Occipital lobe (tissue), 2 donors: ENCODE measurements around the gene THSD8. TPM values are rescaled to one million over a fixed set of nuclear protein-coding genes. Genes with fewer than 3 reads are reported as not detected.
"Not testable (repeated sequence)": the region's sequence is repeated elsewhere in the genome, so short reads cannot be mapped to it uniquely, and the experiment has no call there.

ENCODE experiments used
- DNase-seq: peaks from one replicate; lab custom pipeline; 2025; lab: John Stamatoyannopoulos, UW
- total RNA-seq: library from RNA; depleted of rRNA; stranded (reverse); fragments of >200 nt; gene quantifications from one replicate; pipeline ENCODE4 v1.2.3, GENCODE V29; 2014

The THSD8 gene
- total RNA-seq, 1 donor from 2014 or later: 0.62 TPM

GRCh38 chr19:12825254-12826131, 23.6 kb downstream of the THSD8 start:
- DNase-seq: no peak

GRCh38 chr19:12828494-12828893, 26.6 kb downstream of the THSD8 start:
- DNase-seq: no peak

- DNase-seq: no peak
Measured at GRCh38 chr19:12833418-12833737, 31.5 kb downstream of the THSD8 start.

- DNase-seq: peak; percentile 31
Measured at GRCh38 chr19:12833738-12834565, 32.1 kb downstream of the THSD8 start.

GRCh38 chr19:12834566-12834943, 32.7 kb downstream of the THSD8 start, which contains the start of gene RTBDN:
RTBDN (minus strand) TSS chr19:12834579; CDS start chr19:12829979, 4,600 bp downstream.
- DNase-seq: peak; percentile 70

GRCh38 chr19:12834976-12835757, 33.3 kb downstream of the THSD8 start:
- DNase-seq: no peak

- DNase-seq: no peak
Measured at GRCh38 chr19:12836529-12836863, 34.6 kb downstream of the THSD8 start.

- DNase-seq: no peak
Measured at GRCh38 chr19:12837225-12837624, 35.4 kb downstream of the THSD8 start.

- peak; percentile 27 for DNase-seq
Measured at GRCh38 chr19:12838182-12838885, 36.5 kb downstream of the THSD8 start, which contains the start of gene MAST1. MAST1 (plus strand) TSS chr19:12838515; CDS start chr19:12838573, 58 bp downstream.

GRCh38 chr19:12838886-12839756, 37.3 kb downstream of the THSD8 start:
- no peak for DNase-seq

- peak; percentile 67 for DNase-seq
Measured at GRCh38 chr19:12840091-12841079, 38.5 kb downstream of the THSD8 start.

- DNase-seq: peak; percentile 42
Measured at GRCh38 chr19:12841094-12841493, 39.2 kb downstream of the THSD8 start.

- no peak for DNase-seq
Measured at GRCh38 chr19:12842511-12842910, 40.6 kb downstream of the THSD8 start.

GRCh38 chr19:12843328-12843727, 41.5 kb downstream of the THSD8 start:
- DNase-seq: no peak

GRCh38 chr19:12843999-12844732, 42.3 kb downstream of the THSD8 start:
- DNase-seq: no peak

- DNase-seq: not testable (repeated sequence)
Measured at GRCh38 chr19:12846613-12847012, 44.7 kb downstream of the THSD8 start.

GRCh38 chr19:12847159-12848139, 45.6 kb downstream of the THSD8 start:
- DNase-seq: peak; percentile 65
